ENCODE measurements around the gene ITGB2.

DNA sequence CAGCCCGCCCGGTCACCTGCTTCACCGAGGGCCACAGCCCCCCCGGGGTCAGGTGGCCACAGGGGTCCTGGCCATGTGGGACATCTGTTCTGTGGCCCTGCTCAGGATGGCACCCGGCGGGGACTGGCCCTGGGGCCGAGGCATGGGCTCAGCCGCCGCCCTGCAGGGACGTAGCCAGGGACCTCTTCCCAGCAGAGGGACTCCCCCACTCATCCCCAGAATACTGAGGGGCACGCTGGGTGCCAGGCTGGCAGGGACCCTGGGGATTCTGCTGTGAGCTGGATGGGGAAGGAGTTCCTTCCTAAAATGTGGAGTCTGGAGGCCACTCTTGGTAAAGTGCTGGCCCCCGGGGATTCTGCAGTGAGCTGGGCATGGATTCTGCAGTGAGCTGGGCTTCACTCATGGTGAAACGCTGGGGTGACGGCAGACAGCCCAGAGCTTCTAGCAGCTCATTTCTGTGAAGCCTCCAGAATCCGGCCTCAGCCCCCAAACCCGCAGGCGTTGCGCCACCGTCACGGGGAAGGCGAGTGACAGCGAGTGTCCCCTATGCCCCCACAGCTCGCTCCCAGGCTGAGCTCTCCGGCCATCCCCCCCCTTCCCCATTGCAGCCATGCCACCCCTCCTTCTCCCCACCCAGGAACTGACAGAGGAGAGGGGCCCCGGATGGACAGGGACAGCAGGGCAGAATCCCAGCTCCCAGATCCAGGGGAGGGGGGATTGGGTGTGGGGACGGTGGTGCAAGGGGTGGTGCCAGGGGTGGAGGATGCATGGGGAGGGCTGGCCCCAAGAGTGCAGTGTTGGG, 1.4 kb downstream of the ITGB2 start:
- TF ChIP-seq, protein P1, sequence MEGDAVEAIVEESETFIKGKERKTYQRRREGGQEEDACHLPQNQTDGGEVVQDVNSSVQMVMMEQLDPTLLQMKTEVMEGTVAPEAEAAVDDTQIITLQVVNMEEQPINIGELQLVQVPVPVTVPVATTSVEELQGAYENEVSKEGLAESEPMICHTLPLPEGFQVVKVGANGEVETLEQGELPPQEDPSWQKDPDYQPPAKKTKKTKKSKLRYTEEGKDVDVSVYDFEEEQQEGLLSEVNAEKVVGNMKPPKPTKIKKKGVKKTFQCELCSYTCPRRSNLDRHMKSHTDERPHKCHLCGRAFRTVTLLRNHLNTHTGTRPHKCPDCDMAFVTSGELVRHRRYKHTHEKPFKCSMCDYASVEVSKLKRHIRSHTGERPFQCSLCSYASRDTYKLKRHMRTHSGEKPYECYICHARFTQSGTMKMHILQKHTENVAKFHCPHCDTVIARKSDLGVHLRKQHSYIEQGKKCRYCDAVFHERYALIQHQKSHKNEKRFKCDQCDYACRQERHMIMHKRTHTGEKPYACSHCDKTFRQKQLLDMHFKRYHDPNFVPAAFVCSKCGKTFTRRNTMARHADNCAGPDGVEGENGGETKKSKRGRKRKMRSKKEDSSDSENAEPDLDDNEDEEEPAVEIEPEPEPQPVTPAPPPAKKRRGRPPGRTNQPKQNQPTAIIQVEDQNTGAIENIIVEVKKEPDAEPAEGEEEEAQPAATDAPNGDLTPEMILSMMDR (IDR thresholded peaks at IDR 0.05), result no peak
- TF ChIP-seq POLR2A (IDR thresholded peaks at IDR 0.05; ENCODE audit: low read depth) (no peak), EP300 (IDR thresholded peaks at IDR 0.05) (no peak)
